HepG2 (cell line): Measurements from ENCODE around the gene JUND. TPM values are rescaled to one million over a fixed set of nuclear protein-coding genes. Genes with fewer than 3 reads are reported as not detected.

ENCODE experiments used
- CTCF ChIP-seq: sonication (generic); formaldehyde crosslinking; IDR thresholded peaks from 2 replicates; pipeline ENCODE4 v1.5.0; 2020; ENCODE audit warnings: mild to moderate bottlenecking, missing genetic modification reagents, moderate library complexity
- FOXK2 ChIP-seq: fragments of 450-650 bp; IDR thresholded peaks from 2 replicates; pipeline ENCODE4 v1.6.1; 2016
- NR2C2 ChIP-seq: sonication (generic); formaldehyde crosslinking; IDR thresholded peaks from 2 replicates; pipeline ENCODE4 v1.4.0; 2020; ENCODE audit warnings: missing genetic modification reagents, mild to moderate bottlenecking, moderate library complexity, borderline replicate concordance
- POLR2A ChIP-seq, 2 experiments: IDR thresholded peaks; 2 replicates each; pipeline ENCODE4 v1.6.1; 2011; ENCODE audit warnings: low read depth in 2 of 2, low read length in 2 of 2, mild to moderate bottlenecking in 1 of 2, moderate library complexity in 1 of 2; ENCODE audit not compliant: insufficient read depth in 1 of 2
- TARDBP ChIP-seq: sonication (generic); formaldehyde crosslinking; IDR thresholded peaks from 2 replicates; pipeline ENCODE4 v1.8.0; 2022; ENCODE audit warnings: mild to moderate bottlenecking, missing genetic modification reagents
- THRA ChIP-seq: sonication (generic); formaldehyde crosslinking; IDR thresholded peaks from 2 replicates; pipeline ENCODE4 v1.4.0; 2020; ENCODE audit warnings: missing genetic modification reagents, borderline replicate concordance
- ZMYM3 ChIP-seq: sonication (generic); formaldehyde crosslinking; IDR thresholded peaks from 2 replicates; pipeline ENCODE4 v1.5.1; 2020; ENCODE audit warnings: mild to moderate bottlenecking, missing genetic modification reagents
- ZNF563 ChIP-seq: sonication (generic); formaldehyde crosslinking; IDR thresholded peaks from 2 replicates; pipeline ENCODE4 v1.8.0; 2022; ENCODE audit warnings: mild to moderate bottlenecking, moderate library complexity, missing genetic modification reagents
- ZNF678 ChIP-seq: sonication (generic); formaldehyde crosslinking; IDR thresholded peaks from 2 replicates; pipeline ENCODE4 v1.4.0; 2020; ENCODE audit warnings: mild to moderate bottlenecking, missing genetic modification reagents
- ZSCAN21 ChIP-seq: sonication (generic); formaldehyde crosslinking; IDR thresholded peaks from 2 replicates; pipeline ENCODE4 v1.8.0; 2022; ENCODE audit warnings: mild to moderate bottlenecking, missing genetic modification reagents, moderate library complexity, borderline replicate concordance
- ZSCAN29 ChIP-seq: sonication (generic); formaldehyde crosslinking; conservative IDR thresholded peaks from 2 replicates; pipeline ENCODE4 v1.4.0; 2020; ENCODE audit warnings: mild to moderate bottlenecking, missing genetic modification reagents
- polyA plus RNA-seq, 8 experiments: library from polyadenylated mRNA; depleted of rRNA in 3 of 8; stranded (reverse) in 7 of 8; unstranded in 1 of 8; fragments of >200 nt; fragmentation: Illumina TruSeq in 4 of 8; extraction: Trizol in 4 of 8; gene quantifications; 2 replicates each; pipeline versions ENCODE4 v1.2.1 to v1.2.3, GENCODE V29; 2011 to 2016; ENCODE audit warnings: low read depth in 4 of 8, missing spikeins in 1 of 8, mixed read lengths in 1 of 8; ENCODE audit not compliant: insufficient read depth in 1 of 8
- total RNA-seq, 5 experiments: library from RNA; depleted of rRNA; stranded (reverse); fragments of >200 nt; fragmentation: Illumina TruSeq; extraction: Trizol; gene quantifications; 2 replicates each; pipeline ENCODE4 v1.2.3, GENCODE V29; 2016; ENCODE audit warnings: low read depth in 1 of 5
- TF ChIP-seq, protein P1 (sequence below): sonication (generic); formaldehyde crosslinking; IDR thresholded peaks from 2 replicates; pipeline ENCODE4 v1.5.1; 2020; ENCODE audit warnings: mild to moderate bottlenecking, missing genetic modification reagents, moderate library complexity
- TF ChIP-seq, protein P2 (sequence below): sonication (generic); formaldehyde crosslinking; IDR thresholded peaks from 2 replicates; pipeline ENCODE4 v1.5.1; 2020; ENCODE audit warnings: mild to moderate bottlenecking, missing genetic modification reagents
- TF ChIP-seq, protein P3 (sequence below): sonication (generic); formaldehyde crosslinking; IDR thresholded peaks from 2 replicates; pipeline ENCODE4 v1.4.0; 2020; ENCODE audit warnings: missing genetic modification reagents

Gene JUND
- total and polyA plus RNA-seq, 2 of the 13 experiments (the other 11 are each of a cell fraction or from before 2014, with no cell fraction given), result 41.2 to 59.8 TPM

DNA sequence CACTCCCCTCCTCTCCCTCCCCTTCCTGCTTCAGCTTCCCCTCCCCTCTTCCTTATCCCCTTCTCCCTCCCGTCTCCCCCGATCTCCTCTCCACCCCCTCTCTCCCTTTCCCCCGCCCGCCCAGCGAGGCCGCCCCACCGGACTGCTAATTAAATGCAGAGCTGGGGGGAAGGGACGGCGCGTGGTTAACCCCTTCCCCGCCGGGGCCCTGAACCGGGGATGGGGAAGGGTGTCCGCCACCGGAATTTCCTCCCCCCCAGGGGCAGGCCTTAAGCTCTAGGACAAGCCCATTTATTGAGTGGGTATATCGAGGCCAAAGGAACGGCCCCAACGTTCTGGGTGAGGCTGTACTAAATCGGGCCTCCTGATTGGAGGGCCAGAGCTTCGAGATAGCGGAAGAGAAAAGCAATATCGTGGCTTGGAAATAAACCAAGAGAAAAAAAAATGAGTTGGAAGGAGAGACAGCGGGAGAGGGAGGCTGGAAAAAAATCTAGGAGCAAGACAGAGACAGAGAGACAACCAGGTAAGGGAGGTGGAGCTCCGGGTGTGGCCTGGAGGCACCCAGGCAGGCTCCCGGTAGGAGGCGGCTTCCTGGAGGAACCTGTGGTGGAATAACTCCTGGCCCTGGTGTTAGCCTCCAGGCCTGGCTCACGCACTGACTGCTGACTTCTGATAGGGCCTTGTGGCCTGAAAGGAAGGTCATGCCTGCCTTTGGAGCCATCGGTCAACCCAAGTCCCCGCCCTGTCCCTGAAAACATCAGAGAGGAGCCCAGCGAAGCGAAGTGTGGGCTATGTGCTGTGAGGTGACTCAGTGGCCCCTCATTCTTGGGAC is 11.6 kb upstream of the JUND start (continued):
- TF ChIP-seq, protein P1, sequence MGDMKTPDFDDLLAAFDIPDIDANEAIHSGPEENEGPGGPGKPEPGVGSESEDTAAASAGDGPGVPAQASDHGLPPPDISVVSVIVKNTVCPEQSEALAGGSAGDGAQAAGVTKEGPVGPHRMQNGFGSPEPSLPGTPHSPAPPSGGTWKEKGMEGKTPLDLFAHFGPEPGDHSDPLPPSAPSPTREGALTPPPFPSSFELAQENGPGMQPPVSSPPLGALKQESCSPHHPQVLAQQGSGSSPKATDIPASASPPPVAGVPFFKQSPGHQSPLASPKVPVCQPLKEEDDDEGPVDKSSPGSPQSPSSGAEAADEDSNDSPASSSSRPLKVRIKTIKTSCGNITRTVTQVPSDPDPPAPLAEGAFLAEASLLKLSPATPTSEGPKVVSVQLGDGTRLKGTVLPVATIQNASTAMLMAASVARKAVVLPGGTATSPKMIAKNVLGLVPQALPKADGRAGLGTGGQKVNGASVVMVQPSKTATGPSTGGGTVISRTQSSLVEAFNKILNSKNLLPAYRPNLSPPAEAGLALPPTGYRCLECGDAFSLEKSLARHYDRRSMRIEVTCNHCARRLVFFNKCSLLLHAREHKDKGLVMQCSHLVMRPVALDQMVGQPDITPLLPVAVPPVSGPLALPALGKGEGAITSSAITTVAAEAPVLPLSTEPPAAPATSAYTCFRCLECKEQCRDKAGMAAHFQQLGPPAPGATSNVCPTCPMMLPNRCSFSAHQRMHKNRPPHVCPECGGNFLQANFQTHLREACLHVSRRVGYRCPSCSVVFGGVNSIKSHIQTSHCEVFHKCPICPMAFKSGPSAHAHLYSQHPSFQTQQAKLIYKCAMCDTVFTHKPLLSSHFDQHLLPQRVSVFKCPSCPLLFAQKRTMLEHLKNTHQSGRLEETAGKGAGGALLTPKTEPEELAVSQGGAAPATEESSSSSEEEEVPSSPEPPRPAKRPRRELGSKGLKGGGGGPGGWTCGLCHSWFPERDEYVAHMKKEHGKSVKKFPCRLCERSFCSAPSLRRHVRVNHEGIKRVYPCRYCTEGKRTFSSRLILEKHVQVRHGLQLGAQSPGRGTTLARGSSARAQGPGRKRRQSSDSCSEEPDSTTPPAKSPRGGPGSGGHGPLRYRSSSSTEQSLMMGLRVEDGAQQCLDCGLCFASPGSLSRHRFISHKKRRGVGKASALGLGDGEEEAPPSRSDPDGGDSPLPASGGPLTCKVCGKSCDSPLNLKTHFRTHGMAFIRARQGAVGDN (CRISPR knock-in tag), result peak; percentile 79
- TF ChIP-seq, protein P2, sequence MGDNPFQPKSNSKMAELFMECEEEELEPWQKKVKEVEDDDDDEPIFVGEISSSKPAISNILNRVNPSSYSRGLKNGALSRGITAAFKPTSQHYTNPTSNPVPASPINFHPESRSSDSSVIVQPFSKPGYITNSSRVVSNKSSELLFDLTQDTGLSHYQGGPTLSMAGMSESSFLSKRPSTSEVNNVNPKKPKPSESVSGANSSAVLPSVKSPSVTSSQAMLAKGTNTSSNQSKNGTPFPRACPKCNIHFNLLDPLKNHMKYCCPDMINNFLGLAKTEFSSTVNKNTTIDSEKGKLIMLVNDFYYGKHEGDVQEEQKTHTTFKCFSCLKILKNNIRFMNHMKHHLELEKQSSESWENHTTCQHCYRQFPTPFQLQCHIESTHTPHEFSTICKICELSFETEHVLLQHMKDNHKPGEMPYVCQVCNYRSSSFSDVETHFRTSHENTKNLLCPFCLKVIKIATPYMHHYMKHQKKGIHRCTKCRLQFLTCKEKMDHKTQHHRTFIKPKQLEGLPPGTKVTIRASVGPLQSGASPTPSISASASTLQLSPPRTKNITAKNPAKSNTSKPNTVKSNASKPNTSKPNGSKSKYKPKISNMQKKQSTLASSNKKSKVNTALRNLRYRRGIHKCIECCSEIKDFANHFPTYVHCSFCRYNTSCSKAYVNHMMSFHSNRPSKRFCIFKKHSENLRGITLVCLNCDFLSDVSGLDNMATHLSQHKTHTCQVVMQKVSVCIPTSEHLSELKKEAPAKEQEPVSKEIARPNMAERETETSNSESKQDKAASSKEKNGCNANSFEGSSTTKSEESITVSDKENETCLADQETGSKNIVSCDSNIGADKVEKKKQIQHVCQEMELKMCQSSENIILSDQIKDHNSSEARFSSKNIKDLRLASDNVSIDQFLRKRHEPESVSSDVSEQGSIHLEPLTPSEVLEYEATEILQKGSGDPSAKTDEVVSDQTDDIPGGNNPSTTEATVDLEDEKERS (CRISPR knock-in tag), result 0 out of 2 replicates have a peak, but pooled peaks have one; percentile 72
- TF ChIP-seq ZNF563 (CRISPR knock-in tag) (0 out of 2 replicates have a peak, but pooled peaks have one; percentile 41), ZNF678 (CRISPR knock-in tag) (no peak), THRA (CRISPR knock-in tag) (peak; percentile 55; the same call in 1 of the 2 replicates), NR2C2 (CRISPR knock-in tag) (0 out of 2 replicates have a peak, but pooled peaks have one; percentile 11), TARDBP (0 out of 2 replicates have a peak, but pooled peaks have one; percentile 34), ZMYM3 (CRISPR knock-in tag) (peak; percentile 81; the same call in 1 of the 2 replicates), ZSCAN21 (CRISPR knock-in tag) (no peak), ZSCAN29 (CRISPR knock-in tag) (peak; percentile 46; the same call in 1 of the 2 replicates), CTCF (CRISPR knock-in tag) (peak; percentile 4; the same call in 1 of the 2 replicates), POLR2A (IDR thresholded peaks at IDR 0.05; ENCODE audit: insufficient read depth in 1 of 2, low read depth in 2 of 2, low read length in 2 of 2) (peak in 1 of 2 experiments; percentile 54; a peak in 1 of 4 replicates), FOXK2 (no peak)
- TF ChIP-seq, protein P3, sequence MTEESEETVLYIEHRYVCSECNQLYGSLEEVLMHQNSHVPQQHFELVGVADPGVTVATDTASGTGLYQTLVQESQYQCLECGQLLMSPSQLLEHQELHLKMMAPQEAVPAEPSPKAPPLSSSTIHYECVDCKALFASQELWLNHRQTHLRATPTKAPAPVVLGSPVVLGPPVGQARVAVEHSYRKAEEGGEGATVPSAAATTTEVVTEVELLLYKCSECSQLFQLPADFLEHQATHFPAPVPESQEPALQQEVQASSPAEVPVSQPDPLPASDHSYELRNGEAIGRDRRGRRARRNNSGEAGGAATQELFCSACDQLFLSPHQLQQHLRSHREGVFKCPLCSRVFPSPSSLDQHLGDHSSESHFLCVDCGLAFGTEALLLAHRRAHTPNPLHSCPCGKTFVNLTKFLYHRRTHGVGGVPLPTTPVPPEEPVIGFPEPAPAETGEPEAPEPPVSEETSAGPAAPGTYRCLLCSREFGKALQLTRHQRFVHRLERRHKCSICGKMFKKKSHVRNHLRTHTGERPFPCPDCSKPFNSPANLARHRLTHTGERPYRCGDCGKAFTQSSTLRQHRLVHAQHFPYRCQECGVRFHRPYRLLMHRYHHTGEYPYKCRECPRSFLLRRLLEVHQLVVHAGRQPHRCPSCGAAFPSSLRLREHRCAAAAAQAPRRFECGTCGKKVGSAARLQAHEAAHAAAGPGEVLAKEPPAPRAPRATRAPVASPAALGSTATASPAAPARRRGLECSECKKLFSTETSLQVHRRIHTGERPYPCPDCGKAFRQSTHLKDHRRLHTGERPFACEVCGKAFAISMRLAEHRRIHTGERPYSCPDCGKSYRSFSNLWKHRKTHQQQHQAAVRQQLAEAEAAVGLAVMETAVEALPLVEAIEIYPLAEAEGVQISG (CRISPR knock-in tag), result 0 out of 2 replicates have a peak, but pooled peaks have one; percentile 22
- TF ChIP-seq, all 625 proteins: peak for 49
